SK-N-MC (cell line): ENCODE measurements around the gene PIM3.
"Not testable (repeated sequence)": the region's sequence is repeated elsewhere in the genome, so short reads cannot be mapped to it uniquely, and the experiment has no call there.

ENCODE experiments used
- DNase-seq: peaks from one replicate; pipeline ENCODE4 v3.0.0-alpha.2; 2011; ENCODE audit warnings: low read depth, low spot score
- H3K27ac ChIP-seq: fragments of 200-600 bp; sonication (generic); 2 replicates; pipeline ENCODE4 v1.5.1; 2016; ENCODE audit warnings: mixed run types
- H3K36me3 ChIP-seq: fragments of 200-600 bp; sonication (generic); 2 replicates; pipeline ENCODE4 v1.6.1; 2017; ENCODE audit warnings: antibody characterized with exemption, low read length, mixed read lengths; ENCODE audit not compliant: insufficient read depth
- H3K4me3 ChIP-seq: fragments of 200-600 bp; sonication (generic); 2 replicates; pipeline ENCODE4 v1.5.1; 2016
- H3K9ac ChIP-seq: fragments of 200-600 bp; sonication (generic); 2 replicates; pipeline ENCODE4 v1.8.0; 2017; ENCODE audit warnings: mixed run types, mixed read lengths; ENCODE audit not compliant: insufficient read length
- H3K9me3 ChIP-seq: fragments of 200-600 bp; sonication (generic); 2 replicates; pipeline ENCODE4 v1.6.1; 2017; ENCODE audit warnings: low read depth, mild to moderate bottlenecking, antibody characterized with exemption, low read length, moderate library complexity, mixed read lengths
- EZH2 ChIP-seq: fragments of 200-600 bp; sonication (generic); IDR thresholded peaks from one replicate; pipeline ENCODE4 v1.6.1; 2017; ENCODE audit warnings: antibody characterized with exemption
- FOXP2 ChIP-seq: optimal IDR thresholded peaks from 2 replicates; pipeline ENCODE3; 2011; ENCODE audit warnings: mild to moderate bottlenecking, moderate library complexity; ENCODE audit not compliant: insufficient read depth; ENCODE audit errors: extremely low read length, control extremely low read depth
- POLR2AphosphoS5 ChIP-seq: IDR thresholded peaks from 2 replicates; pipeline ENCODE4 v1.6.1; 2012; ENCODE audit warnings: mild to moderate bottlenecking, low read depth, low read length, borderline replicate concordance

The PIM3 gene

DNA sequence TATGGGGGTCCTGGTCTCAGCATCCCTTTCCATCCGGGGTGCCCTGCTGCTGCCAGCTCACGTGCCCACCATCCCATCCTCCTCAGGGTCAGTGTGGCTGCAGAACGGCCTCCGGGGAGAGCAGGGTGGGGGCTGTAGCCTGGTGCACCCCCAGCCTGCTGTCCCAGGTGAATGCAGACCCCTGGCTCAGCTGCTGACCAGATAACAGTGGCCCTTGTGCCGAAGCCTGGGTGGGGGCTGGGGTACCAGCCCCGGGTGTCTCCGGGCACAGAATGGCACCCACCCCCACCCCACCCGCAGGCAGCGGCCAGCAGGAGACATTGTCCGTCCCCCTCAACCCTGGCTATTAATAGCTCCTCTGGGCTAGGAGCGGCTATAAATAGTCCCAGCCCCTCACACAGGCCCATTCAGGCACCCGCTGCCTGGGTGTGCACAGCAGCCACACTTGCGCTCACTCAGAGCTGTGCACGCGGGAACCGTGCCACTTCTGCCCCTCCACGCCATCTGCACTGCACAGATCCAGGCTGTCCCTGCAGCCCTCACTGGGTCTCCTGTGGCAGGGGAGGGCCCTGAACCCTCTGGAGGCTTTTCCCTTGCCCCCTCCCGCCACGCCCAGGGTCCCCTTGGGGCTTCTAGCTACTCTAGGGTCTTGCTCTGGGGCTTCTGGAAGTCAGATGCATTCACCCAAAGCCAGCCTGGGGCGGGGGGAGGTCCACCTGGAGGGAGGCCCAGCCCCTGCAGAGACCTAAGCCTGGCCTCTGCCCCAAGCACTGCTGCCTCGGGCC lies 23.4 kb upstream of the PIM3 start:
- no peak for DNase-seq
- no peak for TF ChIP-seq POLR2AphosphoS5
- TF ChIP-seq EZH2, result no peak
- no peak for TF ChIP-seq FOXP2
- H3K4me3 ChIP-seq, result peak overlapping the region; percentile 84
- peak overlapping the region; percentile 77 for H3K27ac ChIP-seq
- H3K9ac ChIP-seq, result peak overlapping the region; percentile 23
- no peaks in the 10 kb centered on the region for H3K36me3 ChIP-seq
- no peaks in the 10 kb centered on the region for H3K9me3 ChIP-seq

DNA sequence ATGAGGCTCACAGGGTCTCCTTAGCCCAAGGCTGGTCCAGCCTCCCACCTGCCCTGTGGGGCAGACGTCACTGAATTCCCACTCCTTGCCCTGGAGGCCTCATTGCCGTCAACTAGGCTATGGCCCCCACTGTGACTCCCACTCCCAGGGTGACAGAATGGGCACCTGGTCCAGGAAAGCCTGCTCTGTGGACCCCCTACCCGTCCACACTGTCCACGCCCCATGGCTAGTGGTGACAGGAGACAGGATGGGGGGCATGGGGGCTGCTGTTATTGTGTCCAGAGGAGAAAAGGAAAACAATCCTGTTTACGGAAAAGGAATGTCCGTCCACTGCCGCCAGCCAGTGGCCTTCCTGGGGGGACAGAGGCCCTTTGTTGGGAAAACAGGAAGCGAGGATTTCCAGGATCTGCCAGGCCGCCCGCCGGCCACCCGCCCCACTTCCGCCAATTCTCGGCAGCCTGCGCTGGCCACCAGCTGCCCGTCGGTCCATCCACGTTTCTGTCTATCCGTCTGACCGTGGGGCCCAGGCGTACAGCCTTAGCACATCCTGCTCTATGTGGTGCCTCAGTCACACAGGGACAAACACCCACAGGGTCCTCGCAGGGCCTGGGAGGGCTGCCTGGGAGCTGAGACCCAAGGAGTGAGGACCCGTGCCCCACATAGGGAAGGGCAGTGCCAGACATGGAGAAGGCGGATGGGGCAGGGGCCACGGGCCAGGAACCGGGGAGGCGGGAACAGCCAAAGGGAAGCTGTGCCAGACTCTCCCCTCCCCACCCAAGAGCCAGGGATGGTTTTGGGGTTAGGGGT lies 22.6 kb upstream of the PIM3 start:
- DNase-seq, result no peak
- Histone ChIP-seq H3K9ac (no peak overlapping the region), H3K9me3 (no peaks in the 10 kb centered on the region), H3K27ac (no peak overlapping the region), H3K36me3 (no peaks in the 10 kb centered on the region), H3K4me3 (no peak overlapping the region)
- TF ChIP-seq EZH2 (no peak), FOXP2 (no peak), POLR2AphosphoS5 (no peak)

DNA sequence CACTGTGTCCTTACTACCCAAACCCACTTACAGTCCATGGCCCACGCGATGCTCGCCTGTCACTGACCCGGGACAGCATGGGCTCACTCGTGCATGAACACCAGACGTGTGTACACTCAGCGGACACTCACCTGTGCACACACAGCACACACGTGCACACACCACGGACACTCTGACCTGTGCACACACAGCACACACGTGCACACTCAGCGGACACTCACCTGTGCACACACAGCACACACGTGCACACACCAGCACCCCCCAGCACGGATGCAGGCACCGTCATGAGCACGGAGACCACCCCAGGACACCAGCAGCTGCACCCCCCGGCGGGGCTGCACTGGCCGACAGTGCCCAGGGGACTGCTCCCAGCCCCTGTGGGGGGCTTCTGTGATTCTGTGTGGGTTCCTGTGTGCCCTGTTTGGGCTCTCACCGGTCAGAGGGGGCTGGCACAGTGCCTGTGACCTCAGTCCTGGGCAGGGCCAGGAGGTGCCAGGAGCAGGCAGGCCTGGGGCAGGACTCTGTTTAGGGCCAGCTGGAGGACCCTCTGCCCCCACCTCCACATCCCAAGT lies 21.9 kb upstream of the PIM3 start:
- no peak overlapping the region for H3K27ac ChIP-seq
- no peaks in the 10 kb centered on the region for H3K9me3 ChIP-seq
- no peak overlapping the region for H3K9ac ChIP-seq
- H3K4me3 ChIP-seq, result no peak overlapping the region
- no peak for DNase-seq
- H3K36me3 ChIP-seq, result no peaks in the 10 kb centered on the region
- TF ChIP-seq POLR2AphosphoS5 (no peak), EZH2 (no peak), FOXP2 (no peak)

DNA sequence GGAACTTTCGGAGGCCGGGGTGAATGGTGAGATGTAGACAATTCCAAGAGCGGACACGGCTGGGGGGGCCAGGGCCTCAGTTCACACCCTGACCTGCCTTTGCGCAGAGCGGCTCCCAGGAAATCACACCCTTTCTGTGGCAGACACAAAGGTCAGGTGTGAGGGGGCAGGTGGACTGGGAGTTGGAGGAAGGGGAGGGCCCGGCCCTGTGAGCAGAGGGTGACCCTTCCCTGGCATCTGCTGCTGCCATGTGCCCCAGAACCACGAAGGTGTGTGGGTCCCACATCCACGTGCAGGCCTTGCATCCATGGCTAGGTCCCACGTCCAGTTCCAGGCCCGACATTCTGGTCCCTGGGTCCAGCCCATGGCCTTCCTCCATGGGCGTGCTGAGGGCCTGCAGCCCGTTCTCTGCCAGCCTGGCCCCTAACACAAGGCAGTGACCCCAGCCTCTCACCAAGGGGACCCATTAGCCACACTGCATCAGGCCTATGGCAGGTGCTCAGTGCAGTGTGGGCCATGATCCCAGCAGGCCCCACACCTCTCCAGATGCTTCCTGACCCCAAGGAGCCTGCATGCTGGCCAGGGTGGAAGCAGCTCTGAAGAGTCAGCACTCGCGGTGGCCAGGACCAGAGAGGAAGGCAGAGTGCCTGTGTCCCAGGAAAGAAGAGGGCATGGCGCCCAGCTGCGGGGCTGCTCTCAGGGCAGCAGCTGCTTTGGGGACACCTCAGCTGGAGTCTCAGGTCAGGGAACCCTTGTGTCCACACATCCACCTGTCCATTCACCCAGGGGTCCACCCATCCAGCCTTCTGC lies 18.9 kb upstream of the PIM3 start:
- TF ChIP-seq EZH2 (no peak), POLR2AphosphoS5 (no peak), FOXP2 (no peak)
- Histone ChIP-seq H3K27ac (no peak overlapping the region), H3K4me3 (no peak overlapping the region), H3K9me3 (no peaks in the 10 kb centered on the region), H3K9ac (no peak overlapping the region), H3K36me3 (no peaks in the 10 kb centered on the region)
- no peak for DNase-seq

DNA sequence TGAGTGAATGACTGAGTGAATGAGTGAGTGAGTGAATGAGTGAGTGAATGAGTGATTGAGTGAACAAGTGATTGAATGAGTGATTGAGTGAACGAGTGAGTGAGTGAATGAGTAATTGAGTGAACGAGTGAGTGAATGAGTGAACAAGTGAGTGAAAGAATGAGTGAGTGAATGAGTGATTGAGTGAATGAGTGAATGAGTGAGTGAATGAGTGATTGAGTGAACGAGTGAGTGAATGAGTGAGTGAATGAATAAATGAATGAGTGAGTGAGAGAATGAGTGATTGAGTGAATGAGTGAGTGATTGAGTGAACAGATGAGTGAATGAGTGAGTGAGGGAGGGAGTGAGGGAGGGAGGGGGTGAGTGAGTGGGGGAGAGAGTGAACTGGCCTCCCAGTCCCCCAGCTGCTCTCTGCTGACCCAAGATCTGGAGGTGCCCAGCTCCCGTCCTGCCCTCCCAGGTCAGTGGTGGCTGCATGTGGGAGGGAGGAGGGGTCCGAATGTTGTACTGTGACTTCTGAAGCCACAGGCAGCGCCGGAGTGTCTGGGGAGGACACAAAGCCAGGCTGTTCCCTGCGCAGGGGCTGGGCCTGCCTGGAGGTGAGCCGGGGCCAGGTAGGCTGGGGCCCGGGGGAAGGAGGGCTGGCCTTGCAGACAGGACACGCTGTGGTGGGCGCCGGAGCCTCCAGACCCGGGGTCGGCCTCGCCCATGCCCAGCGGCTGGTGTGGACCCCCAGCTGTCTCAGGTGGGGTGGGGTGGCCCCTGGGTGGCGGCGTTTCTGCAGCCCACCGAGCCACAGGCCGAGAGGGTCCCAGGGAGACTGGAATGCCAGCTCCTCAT lies 17.8 kb upstream of the PIM3 start:
- no peak for DNase-seq
- H3K36me3 ChIP-seq, result no peaks in the 10 kb centered on the region
- H3K9me3 ChIP-seq, result no peaks in the 10 kb centered on the region
- H3K9ac ChIP-seq, result no peak overlapping the region
- no peak overlapping the region for H3K4me3 ChIP-seq
- H3K27ac ChIP-seq, result peak overlapping the region; percentile 62; the same call in 1 of the 2 replicates
- no peak for TF ChIP-seq EZH2
- no peak for TF ChIP-seq FOXP2
- TF ChIP-seq POLR2AphosphoS5, result no peak

DNA sequence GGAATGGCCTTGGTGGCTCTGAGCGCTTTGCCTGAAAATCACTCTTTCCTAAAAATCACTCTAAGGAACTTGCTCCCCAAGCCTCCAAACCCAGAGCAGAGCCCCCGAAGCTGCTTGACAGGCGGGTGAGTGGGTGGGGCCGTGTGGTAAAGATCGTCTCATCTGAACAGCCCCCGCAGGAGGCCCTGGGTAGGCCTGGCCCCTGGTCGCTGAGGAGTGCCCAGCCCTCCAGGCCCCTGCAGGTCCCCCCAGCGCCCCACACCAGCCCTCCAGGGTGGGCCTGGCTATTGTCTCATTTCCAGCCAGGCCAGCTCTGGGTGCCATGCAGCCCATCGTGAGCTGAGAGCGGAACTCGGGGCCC lies 17.2 kb upstream of the PIM3 start:
- no peak overlapping the region for H3K9ac ChIP-seq
- no peak overlapping the region for H3K4me3 ChIP-seq
- H3K9me3 ChIP-seq, result no peaks in the 10 kb centered on the region
- H3K36me3 ChIP-seq, result no peaks in the 10 kb centered on the region
- TF ChIP-seq EZH2, result no peak
- TF ChIP-seq POLR2AphosphoS5, result no peak
- TF ChIP-seq FOXP2, result no peak
- H3K27ac ChIP-seq, result peak overlapping the region; percentile 62
- DNase-seq, result no peak

DNA sequence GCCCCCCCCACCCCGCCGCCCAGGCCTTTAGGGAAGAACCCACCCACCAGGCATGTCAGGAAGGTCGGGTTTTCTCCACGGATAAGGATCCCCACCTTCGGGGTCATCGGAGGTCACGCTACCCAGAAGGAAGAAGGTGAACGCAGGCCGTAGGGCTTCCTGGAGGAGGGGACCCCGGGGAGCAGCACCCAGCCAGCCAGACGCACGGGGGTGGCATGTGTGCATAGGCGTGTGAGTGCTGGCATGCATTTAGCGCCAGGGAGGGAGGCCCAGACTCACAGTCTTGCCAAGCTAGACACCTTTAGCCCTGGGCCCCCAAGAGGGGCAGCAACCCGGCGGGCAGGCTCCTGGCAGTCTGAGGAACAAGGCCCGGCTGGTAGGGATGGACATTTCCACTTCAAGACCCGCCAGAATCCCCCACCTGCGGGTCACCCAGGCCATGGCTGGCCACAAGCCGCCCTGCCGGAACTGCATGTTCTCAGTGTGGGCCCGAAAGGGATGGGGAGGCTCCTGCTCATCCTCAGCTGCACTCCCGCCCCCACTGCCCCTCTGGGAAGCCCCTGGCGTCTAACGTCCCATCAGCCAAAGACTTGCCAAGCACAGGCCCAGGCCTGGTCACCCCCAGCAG lies 16.7 kb upstream of the PIM3 start:
- TF ChIP-seq EZH2, result no peak
- no peak for TF ChIP-seq POLR2AphosphoS5
- TF ChIP-seq FOXP2, result no peak
- Histone ChIP-seq H3K9me3 (no peaks in the 10 kb centered on the region), H3K36me3 (no peaks in the 10 kb centered on the region), H3K4me3 (no peak overlapping the region), H3K27ac (peak overlapping the region; percentile 62), H3K9ac (no peak overlapping the region)
- DNase-seq, result no peak

DNA sequence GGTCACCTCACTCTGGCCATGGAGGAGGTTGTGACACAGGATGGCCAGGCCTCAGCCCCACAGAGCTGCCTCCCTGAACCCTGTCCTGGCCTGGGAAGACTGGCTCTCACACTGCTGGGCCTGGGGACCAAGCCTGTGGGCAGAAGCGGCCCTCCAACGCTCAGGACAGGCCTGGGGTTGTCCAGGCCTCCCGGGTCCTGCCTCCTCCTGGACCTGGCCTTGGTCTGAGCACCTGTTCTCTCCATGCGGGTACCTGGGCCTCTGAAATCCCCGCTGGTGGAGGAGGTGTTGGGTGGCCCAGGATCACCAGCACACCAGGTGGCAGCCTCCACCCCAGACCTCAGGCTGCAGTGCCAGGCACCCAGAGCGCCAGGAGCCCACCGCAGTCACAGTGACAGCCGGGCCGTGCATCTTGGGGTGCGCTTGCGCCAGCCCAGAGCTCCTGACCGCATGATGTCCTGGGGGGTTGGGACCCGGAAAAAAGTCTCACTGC lies 16.1 kb upstream of the PIM3 start:
- Histone ChIP-seq H3K4me3 (no peak overlapping the region), H3K36me3 (no peaks in the 10 kb centered on the region), H3K9me3 (no peaks in the 10 kb centered on the region), H3K9ac (no peak overlapping the region), H3K27ac (peak overlapping the region; percentile 67)
- no peak for DNase-seq
- TF ChIP-seq FOXP2 (no peak), EZH2 (no peak), POLR2AphosphoS5 (no peak)

DNA sequence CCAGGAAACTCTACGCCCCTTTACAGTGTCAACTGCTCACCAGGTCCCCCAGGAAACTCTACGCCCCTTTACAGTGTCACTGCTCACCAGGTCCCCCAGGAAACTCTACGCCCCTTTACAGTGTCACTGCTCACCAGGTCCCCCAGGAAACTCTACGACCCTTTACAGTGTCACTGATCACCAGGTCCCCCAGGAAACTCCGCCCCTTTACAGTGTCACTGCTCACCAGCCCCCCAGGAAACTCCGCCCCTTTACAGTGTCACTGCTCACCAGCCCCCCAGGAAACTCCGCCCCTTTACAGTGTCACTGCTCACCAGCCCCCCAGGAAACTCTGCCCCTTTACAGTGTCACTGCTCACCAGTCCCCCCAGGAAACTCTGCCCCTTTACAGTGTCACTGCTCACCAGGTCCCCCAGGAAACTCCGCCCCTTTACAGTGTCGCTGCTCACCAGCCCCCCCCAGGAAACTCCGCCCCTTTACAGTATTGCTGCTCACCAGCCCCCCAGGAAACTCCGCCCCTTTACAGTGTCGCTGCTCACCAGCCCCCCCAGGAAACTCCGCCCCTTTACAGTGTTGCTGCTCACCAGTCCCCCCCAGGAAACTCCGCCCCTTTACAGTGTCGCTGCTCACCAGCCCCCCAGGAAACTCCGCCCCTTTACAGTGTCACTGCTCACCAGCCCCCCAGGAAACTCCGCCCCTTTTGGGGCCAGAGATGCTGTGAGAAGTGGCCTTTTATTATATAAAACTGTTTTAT lies 15.4 kb upstream of the PIM3 start:
- not testable (repeated sequence) for H3K9me3 ChIP-seq, H3K36me3 ChIP-seq, DNase-seq, H3K9ac ChIP-seq, H3K4me3 ChIP-seq
- H3K27ac ChIP-seq, result peak overlapping the region; percentile 67
